NCI-H2227 (cell line): ENCODE data around the gene TMEM212.

Source experiments
- DNase-seq: peaks from one replicate; lab custom pipeline; 2025; ENCODE audit not compliant: unreplicated experiment; lab: John Stamatoyannopoulos, UW

TMEM212 gene

DNA sequence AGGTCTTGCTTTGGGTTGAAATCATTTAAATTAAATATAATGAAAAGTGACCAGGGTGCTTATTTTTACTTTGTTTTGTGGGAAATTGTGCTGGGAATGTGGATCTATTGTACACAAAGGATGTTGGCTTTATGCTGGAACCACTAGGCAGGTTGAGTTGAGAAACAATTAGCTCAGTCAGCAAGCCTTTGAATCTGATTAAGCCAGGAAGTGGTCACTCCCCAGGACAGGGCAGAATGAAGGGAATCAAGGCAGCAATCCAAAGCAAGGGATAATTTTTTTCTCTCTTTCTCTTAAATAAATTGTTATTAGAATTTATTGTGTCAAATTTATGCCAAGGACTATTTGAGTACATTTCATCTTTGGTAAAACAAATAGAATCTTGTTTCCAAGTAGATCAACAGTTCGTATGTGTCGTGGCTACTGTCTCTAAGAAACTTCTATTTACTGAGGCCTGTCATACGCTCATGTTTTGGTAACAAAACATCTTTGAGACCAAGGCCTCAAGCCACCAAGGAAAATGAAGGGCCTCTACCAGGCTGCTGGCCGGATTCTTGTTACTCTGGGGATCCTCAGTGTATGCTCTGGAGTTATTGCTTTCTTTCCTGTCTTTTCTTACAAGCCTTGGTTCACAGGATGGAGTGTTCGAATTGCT, at the start of gene TMEM212:
TSS of gene TMEM212 (plus strand) at position 486 of the 655 bp plus-strand sequence. CDS start at position 521, 35 bp downstream.
- DNase-seq = no peak

DNA sequence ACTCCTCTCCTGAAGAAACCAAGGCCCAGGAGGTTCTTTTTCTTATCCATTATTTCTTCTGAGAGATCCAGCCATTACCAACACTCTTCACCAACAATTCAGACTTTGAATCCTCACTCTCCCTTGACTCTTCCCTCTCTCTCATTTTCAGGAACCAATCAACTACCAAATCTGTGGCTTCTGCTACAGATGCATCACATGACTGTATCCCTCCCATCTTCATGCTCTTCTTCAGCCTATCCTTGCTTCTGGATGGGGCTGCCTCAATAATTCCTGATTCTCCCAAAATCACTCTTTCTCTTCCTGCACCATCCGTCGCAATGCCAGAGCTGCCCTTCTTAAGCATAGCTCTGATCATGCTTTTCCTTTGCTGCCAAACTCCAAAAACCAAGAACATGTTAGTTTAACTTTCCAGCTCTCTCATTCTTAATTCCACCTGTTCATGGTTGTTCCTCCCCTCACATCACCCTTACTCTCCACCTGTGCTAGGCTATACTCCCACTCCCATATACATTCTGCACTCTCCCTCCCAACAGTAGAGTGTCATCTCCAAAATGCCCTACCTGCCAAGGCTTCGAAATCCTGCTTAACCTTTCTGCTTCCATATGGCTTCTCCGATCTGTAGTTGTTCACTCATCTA, 46.4 kb upstream of the TMEM212 start:
- no peak for DNase-seq

DNA sequence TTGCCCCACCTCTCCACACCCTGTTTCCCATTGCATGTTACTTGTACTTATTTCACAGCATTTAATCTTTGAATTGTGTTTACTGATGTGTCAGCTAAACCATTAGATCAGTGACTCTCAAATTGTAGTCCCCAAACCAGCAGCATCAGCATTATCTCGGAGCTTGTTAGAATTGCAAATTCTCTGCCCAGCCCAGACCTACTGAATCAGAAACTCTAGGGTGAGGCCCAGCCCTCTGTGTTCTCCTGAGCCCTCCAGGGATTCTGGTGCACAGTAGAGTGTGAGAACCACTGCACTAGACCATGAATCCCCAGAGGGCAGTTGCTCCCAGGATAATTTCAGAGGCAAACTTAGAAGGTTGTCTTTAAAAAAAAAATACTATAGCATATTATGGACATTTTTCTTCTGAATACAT, 45.9 kb upstream of the TMEM212 start:
- DNase-seq = no peak

DNA sequence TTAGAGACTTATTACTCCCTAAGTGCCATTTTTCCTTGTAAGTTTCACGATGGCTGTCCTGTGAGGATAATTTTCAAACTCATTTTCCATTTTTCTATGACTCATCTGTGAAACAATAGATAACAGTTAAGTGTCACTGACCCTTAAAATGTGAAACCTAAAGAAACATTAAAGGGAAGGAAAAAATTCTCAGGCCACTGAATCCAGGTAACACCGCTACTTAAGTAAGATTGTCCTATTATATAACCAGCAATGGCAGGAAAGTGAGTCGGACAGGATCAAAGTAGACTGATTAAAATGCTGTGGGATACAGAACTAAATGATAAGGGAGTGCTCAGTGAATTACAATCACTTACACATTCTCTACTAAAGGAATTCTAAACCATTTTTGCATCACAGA, 45.3 kb upstream of the TMEM212 start:
- no peak for DNase-seq

DNA sequence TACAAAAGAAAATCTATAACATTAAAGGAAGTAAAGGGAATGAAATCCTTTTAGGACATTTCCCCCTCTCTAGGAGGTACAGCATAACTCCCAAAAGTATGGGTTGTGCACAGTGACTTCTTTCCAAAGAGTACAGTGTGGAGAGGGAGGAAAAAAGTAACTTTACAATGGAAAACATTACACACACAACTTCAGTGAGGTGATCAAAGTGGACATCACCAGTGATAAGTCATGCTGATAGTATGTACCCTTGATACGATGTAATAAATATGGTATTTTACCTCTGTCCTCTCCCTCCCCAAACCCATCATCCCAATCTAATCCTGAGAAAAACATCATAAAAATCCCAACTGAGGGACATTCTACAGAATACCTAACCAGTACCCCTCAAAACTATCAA, 43.6 kb upstream of the TMEM212 start:
- no peak for DNase-seq

DNA sequence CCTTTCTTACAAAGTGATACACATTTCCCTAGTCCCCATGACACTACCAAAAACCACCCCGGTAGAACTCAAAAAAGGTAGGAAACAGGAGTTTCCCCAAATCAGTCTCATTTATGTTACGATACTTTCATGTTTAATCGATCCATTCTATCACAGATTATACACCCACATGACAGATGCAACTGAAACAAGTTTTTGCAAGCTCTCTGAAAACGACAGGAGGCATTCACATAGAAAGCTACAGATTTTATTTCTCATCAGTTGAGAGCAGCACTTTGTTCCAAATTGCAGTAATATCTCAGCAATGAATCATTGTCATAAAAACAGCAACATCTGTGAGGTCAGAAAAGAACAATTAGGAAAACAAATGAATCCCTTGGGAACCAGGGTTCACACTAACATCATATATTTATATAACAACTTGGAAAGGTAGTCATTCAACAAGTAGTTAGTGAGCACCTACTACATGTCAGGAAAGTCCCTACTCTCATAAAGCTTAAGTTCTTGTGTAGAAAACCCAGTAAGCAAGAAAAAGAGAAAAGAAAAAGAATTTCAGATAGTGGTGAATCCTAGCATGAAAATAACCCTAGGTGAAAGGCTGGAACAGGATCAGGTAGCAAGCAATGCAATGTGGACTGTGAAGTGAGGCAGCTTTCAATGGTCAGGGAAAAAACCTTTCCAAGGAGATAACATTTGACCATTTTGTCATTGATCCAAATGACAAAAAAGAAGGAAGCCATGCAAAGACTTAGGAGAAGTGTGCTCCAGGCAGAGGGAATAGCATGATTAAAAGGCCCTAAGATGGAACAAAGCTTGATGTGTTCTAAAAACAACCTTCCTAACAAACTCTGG, 41.2 kb upstream of the TMEM212 start:
- no peak for DNase-seq

DNA sequence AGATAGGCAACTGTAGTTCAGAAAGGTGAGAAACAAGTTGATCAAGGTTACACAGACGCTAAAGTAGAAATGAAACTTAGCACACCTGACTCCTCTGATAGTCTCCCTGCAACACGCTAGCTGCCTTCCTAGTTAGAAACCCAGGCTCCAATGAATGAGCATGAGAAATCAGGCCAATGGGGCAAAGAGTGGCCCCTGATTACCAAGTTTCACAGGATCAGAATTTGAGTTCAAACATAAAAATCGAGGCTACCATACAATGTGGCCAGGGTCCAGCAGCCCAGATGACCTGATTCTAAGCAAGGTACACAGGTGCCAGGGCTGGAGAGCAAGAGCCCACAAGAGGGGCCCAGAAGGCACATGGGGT, 40.6 kb upstream of the TMEM212 start:
- no peak for DNase-seq

DNA sequence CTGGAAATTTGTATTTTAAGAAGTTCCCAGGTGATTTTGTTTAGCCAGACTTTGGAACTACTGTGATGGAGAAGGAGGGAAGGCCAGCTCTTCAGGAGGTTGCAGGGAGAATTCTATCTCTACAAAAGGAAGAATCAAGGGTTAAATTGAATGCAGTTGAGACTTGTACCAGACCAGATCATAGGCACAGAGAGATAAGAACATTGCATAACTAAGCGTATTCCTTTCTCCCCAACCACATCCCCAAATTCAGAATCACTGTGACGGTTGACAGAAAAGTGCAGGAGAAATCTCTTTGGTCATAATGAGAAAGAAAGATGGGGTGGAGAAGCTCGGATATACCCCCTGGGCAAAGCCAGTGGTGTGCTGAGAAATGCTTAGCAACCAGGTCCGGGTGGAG, 40.1 kb upstream of the TMEM212 start:
- DNase-seq = no peak

DNA sequence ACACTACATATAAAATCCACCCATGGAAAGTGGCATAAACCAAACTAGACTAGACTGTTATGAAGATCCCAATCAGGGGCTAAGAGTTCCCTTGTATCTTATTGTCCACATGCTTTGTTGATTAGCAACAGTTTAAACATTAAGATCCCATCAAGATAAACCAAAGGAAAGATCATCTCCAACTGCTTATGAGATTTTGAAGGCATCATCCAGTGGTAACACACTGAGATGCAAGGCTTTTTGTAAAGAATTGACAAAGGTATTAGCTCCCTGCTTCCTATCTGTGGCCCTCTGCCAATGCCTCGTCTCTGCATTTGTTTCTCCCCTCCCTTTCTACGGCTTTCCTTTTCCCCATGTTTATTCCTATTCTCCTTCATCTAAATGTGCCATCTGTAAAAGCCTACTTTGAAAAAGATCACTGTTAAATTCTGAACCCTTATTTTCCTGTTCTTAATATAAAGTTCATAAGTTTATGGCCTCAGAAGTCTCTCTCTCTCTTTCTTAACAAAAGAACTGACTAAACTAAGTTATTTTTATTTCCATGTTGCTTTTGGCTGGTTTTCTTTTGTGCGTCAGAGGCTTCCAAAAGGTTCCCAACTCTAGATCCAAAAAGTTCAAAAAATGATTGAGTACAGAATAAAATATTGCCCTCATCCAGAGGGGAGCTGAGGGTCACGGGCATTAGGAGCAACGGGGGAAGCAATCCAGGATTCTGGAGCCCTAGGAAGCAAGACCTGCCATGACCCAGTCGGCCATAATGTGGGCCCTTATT, 38.3 kb upstream of the TMEM212 start:
- DNase-seq = no peak

DNA sequence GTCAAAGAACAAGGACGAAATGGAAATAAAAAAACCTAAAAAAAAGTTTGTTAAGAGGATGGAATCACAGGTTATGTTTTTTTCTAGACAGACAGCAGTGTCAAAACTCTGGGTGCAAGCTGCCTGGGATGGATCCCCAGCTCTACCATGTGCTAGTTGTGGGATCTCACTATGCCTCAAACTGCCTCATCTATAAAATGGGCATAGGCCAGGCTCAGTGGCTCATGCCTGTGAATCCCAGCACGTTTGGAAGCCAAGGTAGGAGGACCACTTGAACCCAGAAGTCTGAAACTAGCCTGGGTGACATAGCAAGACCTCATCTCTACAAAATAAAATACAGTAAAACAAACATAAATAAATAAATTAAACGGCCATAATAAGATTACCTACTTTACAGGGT, 37.5 kb upstream of the TMEM212 start:
- DNase-seq = no peak

DNA sequence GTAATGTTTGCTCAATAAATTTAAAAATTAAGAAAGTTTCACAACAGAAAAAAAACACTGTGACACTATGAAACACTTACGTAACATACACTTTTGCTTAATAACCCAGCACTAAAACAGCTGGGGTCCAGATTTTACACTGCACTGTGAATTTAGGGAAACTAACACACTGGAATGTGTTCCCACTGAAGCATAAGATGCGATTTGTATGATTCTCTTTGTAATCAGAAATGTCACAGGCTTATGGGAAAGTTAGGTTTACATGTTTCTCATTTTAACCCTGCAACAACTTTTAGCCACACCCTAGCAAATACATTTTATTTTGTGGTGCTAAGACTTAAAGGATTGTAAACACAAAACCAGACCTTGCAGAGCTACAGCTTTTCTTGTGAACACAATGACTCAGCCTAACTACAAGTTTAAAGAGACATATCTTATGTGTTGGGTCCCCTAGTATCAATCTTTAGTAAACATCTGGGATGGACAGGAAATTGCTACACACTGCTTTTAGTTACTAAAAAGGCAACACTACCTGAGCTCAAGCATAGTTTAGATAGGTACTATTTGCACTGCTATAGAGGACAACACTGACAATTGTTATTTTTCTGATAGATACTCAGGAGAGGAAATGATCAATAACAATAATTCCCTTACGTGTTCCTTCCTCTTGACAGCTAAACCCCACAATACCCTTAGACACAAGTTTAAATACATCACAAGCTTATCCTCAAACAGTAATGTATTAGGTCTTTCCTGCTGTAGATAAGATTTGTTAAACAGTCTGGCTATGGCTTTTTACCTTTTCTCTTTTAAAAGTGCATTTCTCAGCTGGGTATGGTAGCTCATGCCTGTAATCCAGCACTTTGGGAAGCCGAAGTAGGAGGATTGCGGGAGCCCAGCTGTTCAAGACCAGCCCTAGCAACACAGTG, 36.7 kb upstream of the TMEM212 start:
- no peak for DNase-seq

DNA sequence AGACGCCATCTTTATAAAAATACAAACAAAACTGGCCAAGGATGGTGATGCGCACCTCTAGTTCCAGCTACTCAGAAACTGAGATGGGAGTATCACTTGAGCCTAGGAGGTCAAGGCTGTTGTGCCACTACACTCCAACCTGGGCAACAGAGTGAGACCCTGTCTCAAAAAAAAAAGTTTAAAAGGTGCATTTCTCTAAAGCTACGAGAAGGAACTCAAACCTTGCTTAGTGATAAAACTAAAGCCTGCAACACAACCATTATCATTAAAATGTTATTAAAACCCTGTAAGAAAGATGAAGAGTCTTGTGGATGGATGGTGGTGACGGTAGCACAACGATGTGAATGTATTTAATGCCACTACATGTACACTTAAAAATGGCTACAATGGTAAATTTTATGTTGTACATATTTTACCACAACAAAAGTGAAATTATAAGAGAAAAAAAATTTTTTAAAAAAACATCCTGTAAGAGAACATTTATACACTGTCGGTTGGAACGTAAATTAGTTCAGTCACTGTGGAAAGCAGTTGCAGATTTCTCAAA, 35.9 kb upstream of the TMEM212 start:
- no peak for DNase-seq

DNA sequence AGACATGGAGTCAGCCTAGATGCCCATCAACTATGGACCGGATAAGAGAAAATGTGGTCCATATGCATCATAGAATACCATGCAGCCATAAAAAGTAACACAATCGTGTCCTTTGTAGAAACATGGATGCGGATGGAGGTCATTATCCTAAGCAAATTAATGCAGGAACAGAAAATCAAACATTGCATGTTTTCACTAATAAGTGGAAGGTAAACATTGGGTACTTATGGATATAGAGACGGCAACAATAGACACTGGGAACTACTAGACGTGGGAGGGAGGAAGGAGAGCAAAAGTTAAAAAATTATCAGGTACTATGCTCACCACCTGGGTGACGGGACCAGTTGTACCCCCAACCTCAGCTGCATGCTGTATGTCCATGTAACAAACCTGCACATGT, 35.3 kb upstream of the TMEM212 start:
- DNase-seq = no peak

DNA sequence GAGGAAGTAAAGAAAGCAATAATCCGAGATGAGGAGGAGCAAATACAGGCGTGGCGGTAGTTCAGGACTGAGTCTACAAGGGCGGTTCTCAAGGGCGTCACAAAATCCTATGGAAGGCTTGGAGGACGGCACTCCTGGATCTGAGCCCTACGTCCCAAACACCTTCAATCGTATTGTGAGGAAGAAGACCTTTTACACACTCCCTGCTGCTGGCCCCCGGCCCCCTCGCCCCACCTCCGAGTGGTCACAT, 33.6 kb upstream of the TMEM212 start:
- peak; percentile 41 for DNase-seq

DNA sequence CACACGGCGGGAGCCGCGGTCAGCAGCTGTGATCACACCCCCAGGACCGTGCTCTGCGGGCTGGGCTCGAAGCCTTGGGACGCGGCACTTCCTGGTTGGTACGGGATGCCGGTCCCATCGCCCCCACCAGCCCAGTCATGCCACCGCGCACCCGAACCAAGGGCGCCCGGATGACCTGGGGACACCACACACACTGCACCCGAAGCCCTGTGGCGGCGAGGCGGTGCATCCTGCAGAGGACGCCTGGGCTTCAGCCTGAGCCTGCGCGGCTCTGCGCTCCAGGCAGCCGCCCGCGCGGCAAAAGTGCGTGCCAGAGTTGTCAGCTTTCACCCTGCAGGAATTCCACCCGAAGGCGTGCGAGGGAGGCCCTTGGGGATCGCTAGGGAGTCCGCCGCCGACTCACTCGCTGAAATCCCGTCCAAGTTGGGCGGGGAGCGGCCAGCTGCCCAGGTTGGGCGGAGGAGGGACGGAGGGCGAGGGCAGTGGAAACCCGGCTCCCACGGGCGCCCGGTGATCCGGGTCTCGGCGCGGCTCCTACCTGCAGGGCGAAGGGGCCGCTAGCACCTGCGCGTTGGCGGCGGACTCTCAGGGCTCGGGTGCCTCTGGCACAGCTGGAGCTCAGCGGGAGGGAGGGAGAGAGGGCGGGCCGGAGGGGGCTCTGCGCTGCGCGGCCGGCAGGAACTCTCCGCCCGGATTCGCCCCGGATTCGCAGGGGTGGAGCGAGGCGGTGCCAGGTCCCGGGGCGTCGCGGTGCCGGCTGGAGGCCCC, 33.1 kb upstream of the TMEM212 start, which contains the start of gene PLD1:
TSS of gene PLD1 (minus strand) at position 623 of the 768 bp plus-strand sequence. CDS start 72,432 bp downstream, outside the sequence.
- peak; percentile 68 for DNase-seq

DNA sequence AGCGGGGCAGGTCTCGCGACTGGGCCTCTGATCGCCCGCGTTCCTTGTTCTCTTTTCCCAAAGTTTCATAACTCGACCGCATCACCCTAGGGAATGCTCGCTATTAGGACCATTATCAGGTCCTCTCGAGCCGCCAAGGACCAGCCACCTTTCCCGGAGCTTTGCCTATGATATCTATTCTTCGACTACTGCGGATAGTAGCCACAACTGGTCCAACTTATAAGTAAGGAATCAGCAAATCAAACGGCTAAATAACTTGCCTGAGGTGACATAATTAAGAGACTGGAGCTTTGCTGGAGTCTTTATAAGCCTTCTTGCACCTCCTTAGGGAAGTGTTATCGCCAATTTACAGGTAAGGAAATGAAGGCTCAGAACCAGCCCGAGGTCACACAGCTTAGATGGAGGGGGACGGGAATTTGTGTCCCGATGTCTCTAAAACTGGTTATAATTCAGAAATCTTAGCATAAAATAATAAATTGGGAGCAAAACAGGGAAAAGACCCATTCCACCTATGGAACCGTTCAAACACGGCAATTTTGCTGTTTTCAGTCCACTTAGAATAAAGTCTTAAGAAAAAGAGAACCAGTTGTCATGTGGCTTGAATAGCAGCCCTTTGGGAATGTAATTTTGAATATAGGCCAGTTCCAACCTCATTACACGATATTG, 32.4 kb upstream of the TMEM212 start:
- DNase-seq = no peak

DNA sequence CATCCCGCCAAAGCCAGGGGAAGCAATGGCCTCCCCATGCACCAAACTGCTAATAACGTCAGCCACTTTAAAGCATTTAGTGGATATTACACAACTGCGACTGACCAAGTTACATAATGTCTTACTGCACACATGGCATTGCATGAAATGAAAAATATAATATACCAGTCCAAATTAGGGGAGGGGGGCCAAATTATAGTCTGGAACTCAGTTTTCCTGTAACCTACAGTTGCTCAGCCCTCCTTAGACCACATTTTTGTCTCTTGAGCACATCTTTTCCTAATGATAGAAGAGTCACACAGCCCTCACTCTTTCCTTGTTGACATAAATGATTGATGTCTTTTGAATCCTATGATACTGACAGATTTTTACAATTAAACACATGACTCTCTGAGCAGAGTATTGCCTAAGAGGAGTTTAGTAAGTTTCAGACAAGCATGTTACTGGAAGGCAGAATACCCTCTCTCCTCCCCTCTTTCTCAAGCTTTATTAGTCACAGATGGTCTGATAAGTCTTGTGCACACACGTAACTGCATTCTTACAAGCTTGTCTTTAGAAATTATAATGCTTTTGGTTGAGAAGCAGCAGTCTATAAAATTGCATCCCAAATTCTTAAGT, 31.7 kb upstream of the TMEM212 start:
- DNase-seq = peak; percentile 8

DNA sequence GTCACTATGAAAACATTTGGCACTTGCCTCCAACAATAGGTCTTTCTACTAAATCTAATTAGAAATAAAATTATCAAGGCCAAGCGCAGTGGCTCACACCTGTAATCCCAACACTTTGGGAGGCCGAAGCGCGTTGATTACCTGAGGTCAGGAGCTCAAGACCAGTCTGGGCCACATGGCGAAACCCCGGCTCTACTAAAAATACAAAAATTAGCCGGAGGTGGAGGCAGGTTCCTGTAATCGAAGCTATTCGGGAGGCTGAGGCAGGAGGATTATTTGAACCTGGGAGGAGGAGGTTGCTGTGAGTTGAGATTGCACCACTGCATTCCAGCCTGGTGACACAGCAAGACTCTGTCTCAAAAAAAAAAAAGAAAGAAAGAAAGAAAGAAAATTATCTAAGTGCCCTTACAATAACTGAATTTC, 31.2 kb upstream of the TMEM212 start:
- DNase-seq = no peak
